AG04449 (cell line): ENCODE data around the gene GTF2IRD1.
"Not testable (repeated sequence)": the region's sequence is repeated elsewhere in the genome, so short reads cannot be mapped to it uniquely, and the experiment has no call there.

Experiments used
- CTCF ChIA-PET: fragments of 350-600 bp; formaldehyde crosslinking; extraction: SDS; loops from one replicate; lab custom pipeline; 2021; ENCODE audit warnings: antibody characterized with exemption; lab: Yijun Ruan, JAX
- POLR2A ChIA-PET: fragments of 400-600, 350-600 bp; formaldehyde crosslinking; extraction: SDS; loops from one replicate; lab custom pipeline; 2020; ENCODE audit warnings: antibody characterized with exemption, inconsistent platforms; lab: Yijun Ruan, JAX
- DNase-seq: peaks from one replicate; pipeline ENCODE4 v3.0.0-alpha.2; 2010; ENCODE audit warnings: low read depth, low spot score
- H3K4me3 ChIP-seq: 2 replicates; pipeline ENCODE4 v1.5.1; 2011; ENCODE audit warnings: low read depth, mild to moderate bottlenecking, control low read depth, low read length
- CTCF ChIP-seq: IDR thresholded peaks from one replicate; pipeline ENCODE4 v1.5.1; 2011; ENCODE audit warnings: mild to moderate bottlenecking, moderate library complexity, low read length, control low read depth, inconsistent platforms; ENCODE audit not compliant: insufficient read depth; ENCODE audit errors: missing control alignments

GTF2IRD1 gene

GRCh38 chr7:74418076-74418475 lies 35.6 kb upstream of the GTF2IRD1 start:
- POLR2A ChIA-PET, result no interaction called here
- TF ChIP-seq CTCF, result no peak
- CTCF ChIA-PET, result interaction anchor here (0.7 to 3.6 kb wide), 32 partner anchors 7 to 630 kb away, joined by 3 to 67 read pairs (median 4); no protein-coding TSS in a partner anchor

GRCh38 chr7:74418538-74418937 lies 35.2 kb upstream of the GTF2IRD1 start:
- no peak for TF ChIP-seq CTCF
- ChIA-PET POLR2A (no interaction called here), CTCF (interaction anchor here (0.9 to 3.6 kb wide), 12 partner anchors 7 to 212 kb away, joined by 3 to 67 read pairs (median 5); no protein-coding TSS in a partner anchor)
- H3K4me3 ChIP-seq, result no peak overlapping the region
- DNase-seq, result no peak

More at GRCh38 chr7:74418076-74418475, 35.6 kb upstream of the GTF2IRD1 start:
- H3K4me3 ChIP-seq, result no peak overlapping the region
- no peak for DNase-seq

- H3K4me3 ChIP-seq, DNase-seq, POLR2A ChIA-PET: not testable (repeated sequence)
- CTCF ChIA-PET, result interaction anchor here (0.9 to 3.6 kb wide), 6 partner anchors 9 to 252 kb away, joined by 3 to 67 read pairs (median 4); no protein-coding TSS in a partner anchor
Observed at GRCh38 chr7:74419232-74419631, 34.5 kb upstream of the GTF2IRD1 start.

GRCh38 chr7:74420006-74420405 lies 33.7 kb upstream of the GTF2IRD1 start:
- H3K4me3 ChIP-seq, result no peak overlapping the region

GRCh38 chr7:74424291-74424880 lies 29.3 kb upstream of the GTF2IRD1 start:
- CTCF ChIA-PET, result no interaction called here
- H3K4me3 ChIP-seq, result no peak overlapping the region
- POLR2A ChIA-PET, result no interaction called here
- no peak for DNase-seq
- no peak for TF ChIP-seq CTCF

More at GRCh38 chr7:74420006-74420405, 33.7 kb upstream of the GTF2IRD1 start:
- no peak for DNase-seq
- CTCF ChIA-PET, result interaction anchor here (1.1 to 3.6 kb wide), 7 partner anchors 8 to 251 kb away, joined by 3 to 67 read pairs (median 7); no protein-coding TSS in a partner anchor
- no peak for TF ChIP-seq CTCF
- POLR2A ChIA-PET, result no interaction called here

GRCh38 chr7:74428023-74428422 lies 25.7 kb upstream of the GTF2IRD1 start:
- no peak for TF ChIP-seq CTCF
- no peak for DNase-seq
- ChIA-PET POLR2A (no interaction called here), CTCF (interaction anchor here (1.0 to 4.0 kb wide), 8 partner anchors 9 to 138 kb away, joined by 3 to 17 read pairs (median 6); no protein-coding TSS in a partner anchor)
- no peak overlapping the region for H3K4me3 ChIP-seq
